SK-N-SH treated with all-trans-retinoic acid at 6 μM for 48 hours (cell line): ENCODE results near the gene APC2.

Experiments used
- ATAC-seq: fragments of 200-7000 bp; cut with Tn5 transposase; 3 replicates; pipeline ENCODE4 v1.9.1; 2020; ENCODE audit warnings: mild to moderate bottlenecking, moderate library complexity
- ARNTL ChIP-seq: fragments of 450-650 bp; formaldehyde crosslinking; IDR thresholded peaks from 2 replicates; pipeline ENCODE4 v1.5.0; 2020; ENCODE audit warnings: low read depth, mild to moderate bottlenecking, moderate library complexity, borderline replicate concordance
- BACH2 ChIP-seq: fragments of 250-450 bp; sonication (Bioruptor Pico); IDR thresholded peaks from 2 replicates; pipeline ENCODE4 v1.9.0; 2021; ENCODE audit warnings: mild to moderate bottlenecking, borderline replicate concordance
- CREB5 ChIP-seq: fragments of 250-450 bp; sonication (Bioruptor Pico); IDR thresholded peaks from 2 replicates; pipeline ENCODE4 v1.5.1; 2020; ENCODE audit warnings: low read depth, mild to moderate bottlenecking, moderate library complexity
- ESRRG ChIP-seq: fragments of 250-450 bp; sonication (Bioruptor Pico); IDR thresholded peaks from 2 replicates; pipeline ENCODE4 v1.6.1; 2021; ENCODE audit warnings: mild to moderate bottlenecking
- ISL1 ChIP-seq: fragments of 250-450 bp; sonication (Bioruptor Pico); IDR thresholded peaks from 2 replicates; pipeline ENCODE4 v2.1.2; 2022; ENCODE audit warnings: mild to moderate bottlenecking, moderate library complexity
- OSR1 ChIP-seq: fragments of 250-450 bp; sonication (Bioruptor Pico); IDR thresholded peaks from 2 replicates; pipeline ENCODE4 v1.8.0; 2022; ENCODE audit warnings: moderate library complexity, mild to moderate bottlenecking, inconsistent platforms
- POU6F1 ChIP-seq: fragments of 250-450 bp; sonication (Bioruptor Pico); IDR thresholded peaks from 2 replicates; pipeline ENCODE4 v1.8.0; 2021; ENCODE audit warnings: low read depth, mild to moderate bottlenecking, moderate library complexity, borderline replicate concordance
- PPARA ChIP-seq: fragments of 250-450 bp; sonication (Bioruptor Pico); IDR thresholded peaks from 2 replicates; pipeline ENCODE4 v1.5.0; 2020; ENCODE audit warnings: mild to moderate bottlenecking, borderline replicate concordance
- RARB ChIP-seq: fragments of 250-450 bp; sonication (Bioruptor Pico); IDR thresholded peaks from 2 replicates; pipeline ENCODE4 v1.8.0; 2021; ENCODE audit warnings: mild to moderate bottlenecking, moderate library complexity
- SNAI2 ChIP-seq: fragments of 250-450 bp; sonication (Bioruptor Pico); IDR thresholded peaks from 2 replicates; pipeline ENCODE4 v1.5.0; 2020; ENCODE audit warnings: mild to moderate bottlenecking, moderate library complexity
- TCF4 ChIP-seq: fragments of 250-450 bp; sonication (Bioruptor Pico); IDR thresholded peaks from 2 replicates; pipeline ENCODE4 v1.8.0; 2021; ENCODE audit warnings: mild to moderate bottlenecking, moderate library complexity, borderline replicate concordance
- TOX ChIP-seq: fragments of 250-450 bp; sonication (Bioruptor Pico); IDR thresholded peaks from 2 replicates; pipeline ENCODE4 v1.8.0; 2021; ENCODE audit warnings: mild to moderate bottlenecking, moderate library complexity, borderline replicate concordance
- ZFP3 ChIP-seq: fragments of 250-450 bp; sonication (Bioruptor Pico); IDR thresholded peaks from 2 replicates; pipeline ENCODE4 v1.5.0; 2020; ENCODE audit warnings: mild to moderate bottlenecking, moderate library complexity
- ZNF565 ChIP-seq: fragments of 450-650 bp; formaldehyde crosslinking; conservative IDR thresholded peaks from 2 replicates; pipeline ENCODE4 v1.5.0; 2020; ENCODE audit warnings: low read depth, mild to moderate bottlenecking, moderate library complexity
- ZNF8 ChIP-seq: fragments of 450-650 bp; formaldehyde crosslinking; IDR thresholded peaks from 2 replicates; pipeline ENCODE4 v1.5.0; 2020; ENCODE audit warnings: mild to moderate bottlenecking, moderate library complexity
- TF ChIP-seq, protein P1 (sequence below): fragments of 250-450 bp; sonication (Bioruptor Pico); IDR thresholded peaks from 2 replicates; pipeline ENCODE4 v1.8.0; 2020; ENCODE audit warnings: mild to moderate bottlenecking, moderate library complexity, borderline replicate concordance
- TF ChIP-seq, protein P2 (sequence below): fragments of 250-450 bp; sonication (Bioruptor Pico); IDR thresholded peaks from 2 replicates; pipeline ENCODE4 v1.5.1; 2021; ENCODE audit warnings: mild to moderate bottlenecking, moderate library complexity
- TF ChIP-seq, protein P3 (sequence below): fragments of 250-450 bp; sonication (Bioruptor Pico); IDR thresholded peaks from 2 replicates; pipeline ENCODE4 v1.5.0; 2020; ENCODE audit warnings: mild to moderate bottlenecking, moderate library complexity

APC2 gene

DNA sequence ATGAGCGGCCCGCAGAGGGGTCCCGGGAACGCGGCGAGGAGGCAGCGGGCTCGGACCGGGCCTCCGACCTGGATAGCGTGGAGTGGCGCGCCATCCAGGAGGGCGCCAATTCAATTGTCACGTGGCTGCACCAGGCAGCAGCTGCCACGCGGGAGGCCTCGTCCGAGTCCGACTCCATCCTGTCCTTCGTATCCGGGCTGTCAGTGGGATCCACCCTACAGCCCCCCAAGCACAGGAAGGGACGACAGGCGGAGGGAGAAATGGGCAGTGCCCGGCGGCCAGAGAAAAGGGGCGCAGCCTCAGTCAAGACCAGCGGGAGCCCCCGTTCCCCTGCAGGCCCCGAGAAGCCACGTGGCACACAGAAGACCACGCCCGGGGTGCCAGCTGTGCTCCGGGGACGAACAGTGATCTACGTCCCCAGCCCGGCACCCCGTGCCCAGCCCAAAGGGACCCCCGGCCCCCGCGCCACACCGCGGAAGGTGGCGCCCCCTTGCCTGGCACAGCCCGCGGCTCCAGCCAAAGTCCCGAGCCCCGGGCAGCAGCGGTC, 18.4 kb downstream of the APC2 start:
- ATAC-seq: no peak
- TF ChIP-seq OSR1 (CRISPR knock-in tag) (no peak), CREB5 (no peak)

DNA sequence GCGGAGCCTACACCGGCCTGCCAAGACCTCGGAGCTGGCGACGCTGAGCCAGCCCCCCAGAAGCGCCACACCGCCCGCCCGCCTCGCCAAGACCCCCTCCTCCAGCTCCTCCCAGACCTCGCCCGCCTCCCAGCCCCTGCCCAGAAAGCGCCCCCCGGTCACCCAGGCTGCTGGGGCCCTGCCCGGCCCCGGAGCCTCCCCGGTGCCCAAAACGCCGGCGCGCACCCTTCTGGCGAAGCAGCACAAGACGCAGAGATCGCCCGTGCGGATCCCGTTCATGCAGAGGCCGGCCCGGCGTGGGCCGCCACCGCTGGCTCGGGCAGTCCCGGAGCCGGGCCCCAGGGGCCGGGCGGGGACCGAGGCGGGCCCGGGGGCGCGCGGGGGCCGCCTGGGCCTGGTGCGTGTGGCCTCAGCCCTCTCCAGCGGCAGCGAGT, 18.9 kb downstream of the APC2 start:
- ATAC-seq: no peak
- TF ChIP-seq ARNTL (CRISPR knock-in tag) (no peak), POU6F1 (CRISPR knock-in tag) (no peak)

- no peak for ATAC-seq
- TF ChIP-seq ISL1 (CRISPR knock-in tag): no peak
- no peak for TF ChIP-seq ZNF565 (CRISPR knock-in tag)
- TF ChIP-seq BACH2 (CRISPR knock-in tag): no peak
- TF ChIP-seq TCF4 (CRISPR knock-in tag): no peak
- no peak for TF ChIP-seq ESRRG (CRISPR knock-in tag)
- TF ChIP-seq, protein P1, sequence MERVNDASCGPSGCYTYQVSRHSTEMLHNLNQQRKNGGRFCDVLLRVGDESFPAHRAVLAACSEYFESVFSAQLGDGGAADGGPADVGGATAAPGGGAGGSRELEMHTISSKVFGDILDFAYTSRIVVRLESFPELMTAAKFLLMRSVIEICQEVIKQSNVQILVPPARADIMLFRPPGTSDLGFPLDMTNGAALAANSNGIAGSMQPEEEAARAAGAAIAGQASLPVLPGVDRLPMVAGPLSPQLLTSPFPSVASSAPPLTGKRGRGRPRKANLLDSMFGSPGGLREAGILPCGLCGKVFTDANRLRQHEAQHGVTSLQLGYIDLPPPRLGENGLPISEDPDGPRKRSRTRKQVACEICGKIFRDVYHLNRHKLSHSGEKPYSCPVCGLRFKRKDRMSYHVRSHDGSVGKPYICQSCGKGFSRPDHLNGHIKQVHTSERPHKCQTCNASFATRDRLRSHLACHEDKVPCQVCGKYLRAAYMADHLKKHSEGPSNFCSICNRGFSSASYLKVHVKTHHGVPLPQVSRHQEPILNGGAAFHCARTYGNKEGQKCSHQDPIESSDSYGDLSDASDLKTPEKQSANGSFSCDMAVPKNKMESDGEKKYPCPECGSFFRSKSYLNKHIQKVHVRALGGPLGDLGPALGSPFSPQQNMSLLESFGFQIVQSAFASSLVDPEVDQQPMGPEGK (CRISPR knock-in tag): no peak
- no peak for TF ChIP-seq ZFP3
- no peak for TF ChIP-seq SNAI2 (CRISPR knock-in tag)
- no peak for TF ChIP-seq PPARA (CRISPR knock-in tag)
- TF ChIP-seq, protein P2, sequence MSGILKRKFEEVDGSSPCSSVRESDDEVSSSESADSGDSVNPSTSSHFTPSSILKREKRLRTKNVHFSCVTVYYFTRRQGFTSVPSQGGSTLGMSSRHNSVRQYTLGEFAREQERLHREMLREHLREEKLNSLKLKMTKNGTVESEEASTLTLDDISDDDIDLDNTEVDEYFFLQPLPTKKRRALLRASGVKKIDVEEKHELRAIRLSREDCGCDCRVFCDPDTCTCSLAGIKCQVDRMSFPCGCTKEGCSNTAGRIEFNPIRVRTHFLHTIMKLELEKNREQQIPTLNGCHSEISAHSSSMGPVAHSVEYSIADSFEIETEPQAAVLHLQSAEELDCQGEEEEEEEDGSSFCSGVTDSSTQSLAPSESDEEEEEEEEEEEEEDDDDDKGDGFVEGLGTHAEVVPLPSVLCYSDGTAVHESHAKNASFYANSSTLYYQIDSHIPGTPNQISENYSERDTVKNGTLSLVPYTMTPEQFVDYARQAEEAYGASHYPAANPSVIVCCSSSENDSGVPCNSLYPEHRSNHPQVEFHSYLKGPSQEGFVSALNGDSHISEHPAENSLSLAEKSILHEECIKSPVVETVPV: no peak
- no peak for TF ChIP-seq POU6F1 (CRISPR knock-in tag)
- no peak for TF ChIP-seq RARB (CRISPR knock-in tag)
- TF ChIP-seq, all 23 proteins: peak for 0
These were observed 19.5 kb downstream of the APC2 start for GRCh38 chr19:1469255-1470054.

DNA sequence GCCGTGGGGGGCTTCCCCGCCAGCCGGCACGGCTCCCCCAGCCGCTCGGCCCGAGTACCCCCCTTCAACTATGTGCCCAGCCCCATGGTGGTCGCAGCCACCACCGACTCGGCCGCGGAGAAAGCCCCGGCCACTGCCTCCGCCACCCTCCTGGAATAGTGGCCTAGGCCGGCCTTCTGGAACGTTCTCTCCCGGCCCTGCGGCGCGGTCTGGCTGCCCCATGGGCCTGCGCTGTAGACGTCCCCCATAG, 20.1 kb downstream of the APC2 start:
- ATAC-seq: no peak
- no peak for TF ChIP-seq ARNTL (CRISPR knock-in tag)
- TF ChIP-seq ISL1 (CRISPR knock-in tag): no peak
- TF ChIP-seq, protein P2: no peak
- no peak for TF ChIP-seq RARB (CRISPR knock-in tag)
- no peak for TF ChIP-seq TOX (CRISPR knock-in tag)
- no peak for TF ChIP-seq ZNF8 (CRISPR knock-in tag)
- no peak for TF ChIP-seq CREB5
- TF ChIP-seq, protein P3, sequence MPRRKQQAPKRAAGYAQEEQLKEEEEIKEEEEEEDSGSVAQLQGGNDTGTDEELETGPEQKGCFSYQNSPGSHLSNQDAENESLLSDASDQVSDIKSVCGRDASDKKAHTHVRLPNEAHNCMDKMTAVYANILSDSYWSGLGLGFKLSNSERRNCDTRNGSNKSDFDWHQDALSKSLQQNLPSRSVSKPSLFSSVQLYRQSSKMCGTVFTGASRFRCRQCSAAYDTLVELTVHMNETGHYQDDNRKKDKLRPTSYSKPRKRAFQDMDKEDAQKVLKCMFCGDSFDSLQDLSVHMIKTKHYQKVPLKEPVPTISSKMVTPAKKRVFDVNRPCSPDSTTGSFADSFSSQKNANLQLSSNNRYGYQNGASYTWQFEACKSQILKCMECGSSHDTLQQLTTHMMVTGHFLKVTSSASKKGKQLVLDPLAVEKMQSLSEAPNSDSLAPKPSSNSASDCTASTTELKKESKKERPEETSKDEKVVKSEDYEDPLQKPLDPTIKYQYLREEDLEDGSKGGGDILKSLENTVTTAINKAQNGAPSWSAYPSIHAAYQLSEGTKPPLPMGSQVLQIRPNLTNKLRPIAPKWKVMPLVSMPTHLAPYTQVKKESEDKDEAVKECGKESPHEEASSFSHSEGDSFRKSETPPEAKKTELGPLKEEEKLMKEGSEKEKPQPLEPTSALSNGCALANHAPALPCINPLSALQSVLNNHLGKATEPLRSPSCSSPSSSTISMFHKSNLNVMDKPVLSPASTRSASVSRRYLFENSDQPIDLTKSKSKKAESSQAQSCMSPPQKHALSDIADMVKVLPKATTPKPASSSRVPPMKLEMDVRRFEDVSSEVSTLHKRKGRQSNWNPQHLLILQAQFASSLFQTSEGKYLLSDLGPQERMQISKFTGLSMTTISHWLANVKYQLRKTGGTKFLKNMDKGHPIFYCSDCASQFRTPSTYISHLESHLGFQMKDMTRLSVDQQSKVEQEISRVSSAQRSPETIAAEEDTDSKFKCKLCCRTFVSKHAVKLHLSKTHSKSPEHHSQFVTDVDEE (CRISPR knock-in tag): no peak
- TF ChIP-seq, protein P1 (CRISPR knock-in tag): no peak
- TF ChIP-seq BACH2 (CRISPR knock-in tag): no peak
